ENCODE results near the gene ZNF599.

Gene ZNF599

GRCh38 chr19:34744896-34745690, 27.9 kb downstream of the ZNF599 start:
- no peak for TF ChIP-seq CTCF (IDR thresholded peaks at IDR 0.05; ENCODE audit: borderline replicate concordance, insufficient read depth, low read depth, low read length)
- no peak overlapping the region for H3K4me3 ChIP-seq (ENCODE audit: low read depth, low read length)

GRCh38 chr19:34734537-34735103, 38.4 kb downstream of the ZNF599 start:
- no peak for TF ChIP-seq CTCF (IDR thresholded peaks at IDR 0.05; ENCODE audit: borderline replicate concordance, insufficient read depth, low read depth, low read length)
- peak overlapping the region; percentile 86 for H3K4me3 ChIP-seq (ENCODE audit: low read depth, low read length)

- H3K4me3 ChIP-seq (ENCODE audit: low read depth, low read length): peak within 1 kb of the TSS; percentile 86
- TF ChIP-seq CTCF (IDR thresholded peaks at IDR 0.05; ENCODE audit: borderline replicate concordance, insufficient read depth, low read depth, low read length): no peak
Observed at GRCh38 chr19:34733746-34734536, 39.1 kb downstream of the ZNF599 start, which contains the start of gene ZNF181. TSS of gene ZNF181 (plus strand) at chr19:34734243. CDS start at chr19:34735038, 795 bp downstream.

GRCh38 chr19:34733266-34733745, 39.7 kb downstream of the ZNF599 start:
- no peak for TF ChIP-seq CTCF (IDR thresholded peaks at IDR 0.05; ENCODE audit: borderline replicate concordance, insufficient read depth, low read depth, low read length)
- H3K4me3 ChIP-seq (ENCODE audit: low read depth, low read length): peak overlapping the region; percentile 86

GRCh38 chr19:34732612-34733211, 40.3 kb downstream of the ZNF599 start:
- TF ChIP-seq CTCF (IDR thresholded peaks at IDR 0.05; ENCODE audit: borderline replicate concordance, insufficient read depth, low read depth, low read length): no peak
- no peak overlapping the region for H3K4me3 ChIP-seq (ENCODE audit: low read depth, low read length)

- no peak overlapping the region for H3K4me3 ChIP-seq (ENCODE audit: low read depth, low read length)
- TF ChIP-seq CTCF (IDR thresholded peaks at IDR 0.05; ENCODE audit: borderline replicate concordance, insufficient read depth, low read depth, low read length): no peak
Observed at GRCh38 chr19:34731964-34732363, 41.1 kb downstream of the ZNF599 start.

All from GM12875 (cell line).